HEK293 (cell line): ENCODE data around the gene FSD2.

Experiments
- ATF2 ChIP-seq: fragments of 450-650 bp; formaldehyde crosslinking; IDR thresholded peaks from 2 replicates; pipeline ENCODE4 v1.5.1; 2016; ENCODE audit warnings: missing biosample characterization, missing genetic modification characterization, low read depth
- BCL6B ChIP-seq: fragments of 450-650 bp; formaldehyde crosslinking; IDR thresholded peaks from 2 replicates; pipeline ENCODE4 v1.5.1; 2017; ENCODE audit warnings: missing biosample characterization, missing genetic modification characterization
- GLIS2 ChIP-seq: fragments of 450-650 bp; formaldehyde crosslinking; IDR thresholded peaks from 2 replicates; pipeline ENCODE4 v1.5.1; 2016; ENCODE audit warnings: missing biosample characterization, missing genetic modification characterization
- HOXA7 ChIP-seq: sonication (generic); formaldehyde crosslinking; IDR thresholded peaks from 2 replicates; pipeline ENCODE4 v1.8.1; 2022; ENCODE audit warnings: missing genetic modification reagents, borderline replicate concordance
- KLF16 ChIP-seq: fragments of 450-650 bp; formaldehyde crosslinking; IDR thresholded peaks from 2 replicates; pipeline ENCODE4 v1.5.1; 2017; ENCODE audit warnings: missing biosample characterization, missing genetic modification characterization
- KLF17 ChIP-seq: fragments of 450-650 bp; formaldehyde crosslinking; IDR thresholded peaks from 2 replicates; pipeline ENCODE4 v1.5.1; 2016; ENCODE audit warnings: missing biosample characterization, missing genetic modification characterization
- KLF9 ChIP-seq: fragments of 450-650 bp; formaldehyde crosslinking; IDR thresholded peaks from 2 replicates; pipeline ENCODE4 v1.5.1; 2016; ENCODE audit warnings: missing biosample characterization, missing genetic modification characterization, low read depth
- PRDM1 ChIP-seq: fragments of 450-650 bp; formaldehyde crosslinking; IDR thresholded peaks from 2 replicates; pipeline ENCODE4; 2016; ENCODE audit warnings: missing biosample characterization, missing genetic modification characterization
- PRDM10 ChIP-seq: fragments of 450-650 bp; formaldehyde crosslinking; IDR thresholded peaks from 2 replicates; pipeline ENCODE4 v1.5.1; 2016; ENCODE audit warnings: missing biosample characterization, missing genetic modification characterization
- SP7 ChIP-seq: fragments of 450-650 bp; formaldehyde crosslinking; IDR thresholded peaks from 2 replicates; pipeline ENCODE4 v1.5.1; 2016; ENCODE audit warnings: missing biosample characterization, missing genetic modification characterization
- TCF7L2 ChIP-seq: IDR thresholded peaks from 2 replicates; pipeline ENCODE4 v1.6.1; 2011; ENCODE audit warnings: low read depth, mild to moderate bottlenecking, inconsistent platforms, low read length, moderate library complexity, borderline replicate concordance
- TRIM28 ChIP-seq: IDR thresholded peaks from 2 replicates; pipeline ENCODE4 v1.6.1; 2011; ENCODE audit warnings: low read length, control low read depth, borderline replicate concordance
- YY2 ChIP-seq: fragments of 450-650 bp; formaldehyde crosslinking; IDR thresholded peaks from 2 replicates; pipeline ENCODE4 v1.5.1; 2016; ENCODE audit warnings: missing biosample characterization, missing genetic modification characterization
- ZBTB17 ChIP-seq: fragments of 450-650 bp; formaldehyde crosslinking; IDR thresholded peaks from 2 replicates; pipeline ENCODE4 v1.5.1; 2016; ENCODE audit warnings: missing biosample characterization, missing genetic modification characterization
- ZEB2 ChIP-seq: fragments of 450-650 bp; formaldehyde crosslinking; IDR thresholded peaks from 2 replicates; pipeline ENCODE4 v1.5.1; 2016; ENCODE audit warnings: missing biosample characterization, missing genetic modification characterization
- ZNF335 ChIP-seq: fragments of 450-650 bp; formaldehyde crosslinking; conservative IDR thresholded peaks from 2 replicates; pipeline ENCODE4 v1.5.1; 2016; ENCODE audit warnings: missing biosample characterization, missing genetic modification characterization
- ZNF341 ChIP-seq: fragments of 450-650 bp; formaldehyde crosslinking; IDR thresholded peaks from 2 replicates; pipeline ENCODE4; 2016; ENCODE audit warnings: low read depth, missing biosample characterization, missing genetic modification characterization
- ZNF366 ChIP-seq: fragments of 450-650 bp; formaldehyde crosslinking; conservative IDR thresholded peaks from 2 replicates; pipeline ENCODE4 v1.5.1; 2016; ENCODE audit warnings: missing biosample characterization, missing genetic modification characterization
- ZNF501 ChIP-seq: fragments of 450-650 bp; formaldehyde crosslinking; IDR thresholded peaks from 2 replicates; pipeline ENCODE4 v1.5.1; 2016; ENCODE audit warnings: missing biosample characterization, missing genetic modification characterization
- ZNF629 ChIP-seq: fragments of 450-650 bp; formaldehyde crosslinking; IDR thresholded peaks from 2 replicates; pipeline ENCODE4 v1.5.1; 2017; ENCODE audit warnings: missing biosample characterization, missing genetic modification characterization
- ZNF639 ChIP-seq: fragments of 450-650 bp; formaldehyde crosslinking; IDR thresholded peaks from 2 replicates; pipeline ENCODE4 v1.5.1; 2016; ENCODE audit warnings: missing biosample characterization, missing genetic modification characterization
- ZNF660 ChIP-seq: fragments of 450-650 bp; IDR thresholded peaks from 2 replicates; pipeline ENCODE4 v1.5.1; 2018; ENCODE audit warnings: missing biosample characterization, mild to moderate bottlenecking, missing genetic modification characterization
- ZNF664 ChIP-seq: fragments of 450-650 bp; formaldehyde crosslinking; IDR thresholded peaks from 2 replicates; pipeline ENCODE4 v1.5.1; 2016; ENCODE audit warnings: missing biosample characterization, missing genetic modification characterization
- ZNF707 ChIP-seq: fragments of 450-650 bp; formaldehyde crosslinking; IDR thresholded peaks from 2 replicates; pipeline ENCODE4 v1.5.1; 2016; ENCODE audit warnings: missing biosample characterization, missing genetic modification characterization
- ZNF830 ChIP-seq: fragments of 450-650 bp; IDR thresholded peaks from 2 replicates; pipeline ENCODE4 v1.5.0; 2018; ENCODE audit warnings: missing biosample characterization, missing genetic modification characterization, low read depth, mild to moderate bottlenecking, moderate library complexity
- ZSCAN30 ChIP-seq: fragments of 450-650 bp; IDR thresholded peaks from 2 replicates; pipeline ENCODE4 v1.5.1; 2018; ENCODE audit warnings: missing biosample characterization, mild to moderate bottlenecking, missing genetic modification characterization, moderate library complexity
- ZXDB ChIP-seq: fragments of 450-650 bp; formaldehyde crosslinking; IDR thresholded peaks from 2 replicates; pipeline ENCODE4 v1.5.1; 2016; ENCODE audit warnings: missing biosample characterization, missing genetic modification characterization
- TF ChIP-seq, protein P1 (sequence below): fragments of 450-650 bp; formaldehyde crosslinking; IDR thresholded peaks from 2 replicates; pipeline ENCODE4 v1.5.1; 2016; ENCODE audit warnings: missing biosample characterization, missing genetic modification characterization

FSD2 gene

GRCh38 chr15:82749951-82750830 is 55.7 kb downstream of the FSD2 start (continued):
- TF ChIP-seq KLF17 (tag by site-specific recombination) = peak; percentile 76; the same call in 1 of the 2 replicates
- 0 out of 2 replicates have a peak, but pooled peaks have one; percentile 21 for TF ChIP-seq ATF2 (tag by site-specific recombination)
- TF ChIP-seq ZNF707 (tag by site-specific recombination) = no peak
- TF ChIP-seq TRIM28 = peak; percentile 62; the same call in 1 of the 2 replicates
- peak; percentile 51; the same call in 1 of the 2 replicates for TF ChIP-seq ZEB2 (tag by site-specific recombination)
- 0 out of 2 replicates have a peak, but pooled peaks have one; percentile 7 for TF ChIP-seq PRDM1 (tag by site-specific recombination)
- TF ChIP-seq ZNF660 (tag by site-specific recombination) = peak; percentile 77
- TF ChIP-seq GLIS2 (tag by site-specific recombination) = no peak
- TF ChIP-seq, protein P1, sequence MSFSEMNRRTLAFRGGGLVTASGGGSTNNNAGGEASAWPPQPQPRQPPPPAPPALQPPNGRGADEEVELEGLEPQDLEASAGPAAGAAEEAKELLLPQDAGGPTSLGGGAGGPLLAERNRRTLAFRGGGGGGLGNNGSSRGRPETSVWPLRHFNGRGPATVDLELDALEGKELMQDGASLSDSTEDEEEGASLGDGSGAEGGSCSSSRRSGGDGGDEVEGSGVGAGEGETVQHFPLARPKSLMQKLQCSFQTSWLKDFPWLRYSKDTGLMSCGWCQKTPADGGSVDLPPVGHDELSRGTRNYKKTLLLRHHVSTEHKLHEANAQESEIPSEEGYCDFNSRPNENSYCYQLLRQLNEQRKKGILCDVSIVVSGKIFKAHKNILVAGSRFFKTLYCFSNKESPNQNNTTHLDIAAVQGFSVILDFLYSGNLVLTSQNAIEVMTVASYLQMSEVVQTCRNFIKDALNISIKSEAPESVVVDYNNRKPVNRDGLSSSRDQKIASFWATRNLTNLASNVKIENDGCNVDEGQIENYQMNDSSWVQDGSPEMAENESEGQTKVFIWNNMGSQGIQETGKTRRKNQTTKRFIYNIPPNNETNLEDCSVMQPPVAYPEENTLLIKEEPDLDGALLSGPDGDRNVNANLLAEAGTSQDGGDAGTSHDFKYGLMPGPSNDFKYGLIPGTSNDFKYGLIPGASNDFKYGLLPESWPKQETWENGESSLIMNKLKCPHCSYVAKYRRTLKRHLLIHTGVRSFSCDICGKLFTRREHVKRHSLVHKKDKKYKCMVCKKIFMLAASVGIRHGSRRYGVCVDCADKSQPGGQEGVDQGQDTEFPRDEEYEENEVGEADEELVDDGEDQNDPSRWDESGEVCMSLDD = no peak
- TF ChIP-seq ZNF664 = peak; percentile 39; the same call in 1 of the 2 replicates
- peak; percentile 83 for TF ChIP-seq ZNF335 (tag by site-specific recombination)
- TF ChIP-seq KLF9 (tag by site-specific recombination) = no peak
- TF ChIP-seq ZXDB (tag by site-specific recombination) = peak; percentile 71; the same call in 1 of the 2 replicates
- TF ChIP-seq ZSCAN30 (tag by site-specific recombination) = 0 out of 2 replicates have a peak, but pooled peaks have one; percentile 29
- no peak for TF ChIP-seq ZNF830
- peak; percentile 95 for TF ChIP-seq ZBTB17 (tag by site-specific recombination)
- peak; percentile 49 for TF ChIP-seq SP7 (tag by site-specific recombination)
- 0 out of 2 replicates have a peak, but pooled peaks have one; percentile 11 for TF ChIP-seq ZNF639 (tag by site-specific recombination)
- no peak for TF ChIP-seq BCL6B
- TF ChIP-seq ZNF341 (tag by site-specific recombination) = peak; percentile 90
- peak; percentile 78 for TF ChIP-seq ZNF629 (tag by site-specific recombination)
- peak; percentile 75 for TF ChIP-seq ZNF366 (tag by site-specific recombination)
- TF ChIP-seq HOXA7 (CRISPR knock-in tag) = no peak
- TF ChIP-seq ZNF501 (tag by site-specific recombination) = peak; percentile 67
- TF ChIP-seq KLF16 = peak; percentile 72
- TF ChIP-seq TCF7L2 = no peak
- TF ChIP-seq PRDM10 = peak; percentile 90
- no peak; the same call in 1 of the 2 replicates for TF ChIP-seq YY2 (tag by site-specific recombination)
